Epithelial cell of proximal tubule (primary cell): ENCODE measurements around the gene SEPHS1. TPM values are rescaled to one million over a fixed set of nuclear protein-coding genes. Genes with fewer than 3 reads are reported as not detected.

Source experiments
- DNase-seq: peaks from one replicate; pipeline ENCODE4 v3.0.0-alpha.2; 2011; ENCODE audit warnings: low read depth
- H3K4me3 ChIP-seq: 2 replicates; pipeline ENCODE4 v1.5.1; 2011; ENCODE audit warnings: low read depth, mild to moderate bottlenecking, low read length
- total RNA-seq: library from RNA; depleted of rRNA; stranded (reverse); fragments of >200 nt; gene quantifications from 2 replicates; pipeline ENCODE4 v1.2.3, GENCODE V29; 2015
- TF ChIP-seq, protein P1 (sequence below): conservative IDR thresholded peaks from 2 replicates; pipeline ENCODE4 v1.5.1; 2012; ENCODE audit warnings: low read depth, mild to moderate bottlenecking, low read length

SEPHS1 gene
- total RNA-seq, 1 donor from 2014 or later = 38.2 TPM

DNA sequence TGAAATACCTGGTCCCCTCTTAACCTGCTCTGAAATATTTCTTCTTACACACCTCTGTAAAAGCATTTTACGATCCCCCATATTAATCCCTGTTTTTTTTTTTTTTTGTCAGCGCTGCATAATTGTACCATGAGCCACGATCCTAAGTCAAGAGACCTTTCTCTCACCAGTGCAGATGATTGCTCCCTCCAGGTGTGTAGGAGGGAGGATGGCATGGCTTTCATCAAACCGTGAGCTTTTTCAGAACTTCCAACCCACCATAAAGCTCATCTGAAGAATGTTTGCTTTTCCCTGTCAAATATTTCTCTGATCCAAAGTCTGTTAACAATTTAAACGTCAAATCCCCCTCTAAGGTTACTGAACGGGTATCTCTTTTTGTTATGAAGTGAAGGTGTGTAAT, 28.2 kb upstream of the SEPHS1 start:
- no peak overlapping the region for H3K4me3 ChIP-seq
- no peak for DNase-seq
- TF ChIP-seq, protein P1, sequence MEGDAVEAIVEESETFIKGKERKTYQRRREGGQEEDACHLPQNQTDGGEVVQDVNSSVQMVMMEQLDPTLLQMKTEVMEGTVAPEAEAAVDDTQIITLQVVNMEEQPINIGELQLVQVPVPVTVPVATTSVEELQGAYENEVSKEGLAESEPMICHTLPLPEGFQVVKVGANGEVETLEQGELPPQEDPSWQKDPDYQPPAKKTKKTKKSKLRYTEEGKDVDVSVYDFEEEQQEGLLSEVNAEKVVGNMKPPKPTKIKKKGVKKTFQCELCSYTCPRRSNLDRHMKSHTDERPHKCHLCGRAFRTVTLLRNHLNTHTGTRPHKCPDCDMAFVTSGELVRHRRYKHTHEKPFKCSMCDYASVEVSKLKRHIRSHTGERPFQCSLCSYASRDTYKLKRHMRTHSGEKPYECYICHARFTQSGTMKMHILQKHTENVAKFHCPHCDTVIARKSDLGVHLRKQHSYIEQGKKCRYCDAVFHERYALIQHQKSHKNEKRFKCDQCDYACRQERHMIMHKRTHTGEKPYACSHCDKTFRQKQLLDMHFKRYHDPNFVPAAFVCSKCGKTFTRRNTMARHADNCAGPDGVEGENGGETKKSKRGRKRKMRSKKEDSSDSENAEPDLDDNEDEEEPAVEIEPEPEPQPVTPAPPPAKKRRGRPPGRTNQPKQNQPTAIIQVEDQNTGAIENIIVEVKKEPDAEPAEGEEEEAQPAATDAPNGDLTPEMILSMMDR = no peak

DNA sequence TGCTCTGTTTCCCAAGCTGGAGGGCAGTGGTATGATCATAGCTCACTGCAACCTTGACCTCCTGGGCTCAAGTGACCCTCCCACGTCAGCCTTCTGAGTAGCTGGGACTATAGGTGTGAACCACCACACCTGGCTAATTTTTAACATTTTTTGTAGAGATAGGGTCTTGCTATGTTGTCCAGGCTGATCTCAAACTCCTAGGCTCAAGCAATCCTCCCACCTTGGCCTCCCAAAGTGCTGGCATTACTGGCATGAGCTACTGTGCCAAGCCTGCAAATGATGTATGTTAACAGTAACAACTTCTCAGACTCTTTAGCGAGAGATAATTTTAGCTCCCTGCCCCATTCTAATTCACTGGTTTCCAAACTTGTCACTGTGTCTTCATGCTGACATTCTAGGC, 27.7 kb upstream of the SEPHS1 start:
- TF ChIP-seq, protein P1 = no peak
- no peak overlapping the region for H3K4me3 ChIP-seq
- no peak for DNase-seq

DNA sequence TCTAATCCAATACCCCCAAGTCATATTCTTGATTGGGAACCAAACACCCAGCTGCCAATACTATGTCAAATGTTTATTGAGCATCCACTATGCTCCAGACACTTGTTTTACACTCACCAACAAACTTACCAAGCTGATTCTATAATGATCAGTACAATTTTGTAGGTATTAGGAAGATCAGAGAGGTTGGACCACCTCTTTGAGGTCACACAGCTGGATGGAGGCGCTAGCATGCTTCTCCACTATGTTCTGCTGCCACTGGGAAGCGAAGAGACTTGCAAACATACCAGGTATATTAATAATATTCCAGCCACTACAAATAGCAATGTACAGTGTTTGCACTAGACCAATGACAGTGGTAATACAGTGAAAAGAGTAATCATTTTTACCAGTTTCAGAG, 25.6 kb upstream of the SEPHS1 start:
- TF ChIP-seq, protein P1 = no peak
- H3K4me3 ChIP-seq = no peak overlapping the region
- DNase-seq = no peak

DNA sequence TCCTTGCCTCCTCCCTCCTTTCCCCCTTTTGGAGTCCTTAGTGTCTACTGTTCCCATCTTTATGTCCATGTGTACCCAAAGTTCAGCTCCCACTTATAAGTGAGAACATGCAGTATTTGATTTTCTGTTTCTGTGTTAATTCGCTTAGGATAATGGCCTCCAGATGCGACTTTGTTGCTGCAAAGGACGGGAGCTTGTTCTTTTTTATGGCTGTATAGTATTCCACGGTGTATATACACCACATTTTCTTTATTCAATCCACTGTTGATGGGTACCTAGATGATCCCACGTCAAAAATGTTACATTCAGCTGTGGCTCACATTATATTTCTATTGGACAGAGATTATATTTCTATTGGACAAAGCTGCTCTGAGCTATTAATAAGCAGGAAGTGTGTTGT, 24.4 kb upstream of the SEPHS1 start:
- no peak overlapping the region for H3K4me3 ChIP-seq
- no peak for DNase-seq
- TF ChIP-seq, protein P1 = no peak

DNA sequence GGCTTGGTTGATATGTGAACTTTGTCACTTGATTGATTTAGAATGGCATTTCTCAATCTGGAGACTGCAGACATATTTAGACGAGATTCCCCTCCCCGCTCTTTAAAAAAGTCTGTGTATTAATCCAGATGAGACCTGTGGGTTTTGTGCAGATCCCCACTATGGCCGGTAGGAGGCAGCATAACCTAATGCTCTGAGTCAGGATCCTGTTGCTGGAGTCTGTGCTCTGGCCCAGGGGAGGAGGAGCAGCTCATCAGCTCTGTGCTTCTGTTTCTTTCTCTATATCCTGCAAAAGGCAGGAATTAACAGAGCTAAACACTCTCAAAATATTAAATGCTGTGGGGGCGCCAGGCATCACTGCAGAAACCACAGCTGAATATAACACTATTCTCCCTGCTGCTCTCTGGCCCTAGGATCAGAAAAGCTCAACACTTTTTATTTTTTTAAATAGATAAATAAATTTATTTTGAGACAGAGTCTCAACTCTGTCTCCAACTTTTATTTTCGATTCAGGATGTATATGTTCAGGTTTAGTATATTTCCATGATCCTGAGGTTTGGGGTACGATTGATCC, 23.9 kb upstream of the SEPHS1 start:
- TF ChIP-seq, protein P1 = peak; percentile 99
- DNase-seq = no peak
- H3K4me3 ChIP-seq = no peak overlapping the region

DNA sequence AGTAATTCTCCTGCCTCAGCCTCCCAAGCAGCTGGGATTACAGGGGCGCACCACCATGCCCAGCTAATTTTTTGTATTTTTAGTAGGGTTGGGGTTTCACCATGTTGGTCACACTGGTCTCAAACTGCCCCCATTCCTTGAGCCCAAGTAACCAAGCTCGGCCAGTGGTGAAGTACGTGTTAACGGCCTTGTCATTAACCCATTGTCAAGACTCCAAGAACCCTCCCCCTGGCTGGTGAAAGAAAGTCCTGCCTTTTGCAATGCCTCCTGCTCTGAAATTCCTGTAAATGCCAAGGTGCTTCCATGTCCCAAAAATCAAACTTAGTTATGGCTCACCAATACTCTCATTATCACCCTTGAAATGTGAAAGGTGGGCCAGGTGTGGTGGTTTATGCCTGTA, 18.8 kb upstream of the SEPHS1 start:
- TF ChIP-seq, protein P1 = no peak
- no peak overlapping the region for H3K4me3 ChIP-seq
- DNase-seq = no peak

DNA sequence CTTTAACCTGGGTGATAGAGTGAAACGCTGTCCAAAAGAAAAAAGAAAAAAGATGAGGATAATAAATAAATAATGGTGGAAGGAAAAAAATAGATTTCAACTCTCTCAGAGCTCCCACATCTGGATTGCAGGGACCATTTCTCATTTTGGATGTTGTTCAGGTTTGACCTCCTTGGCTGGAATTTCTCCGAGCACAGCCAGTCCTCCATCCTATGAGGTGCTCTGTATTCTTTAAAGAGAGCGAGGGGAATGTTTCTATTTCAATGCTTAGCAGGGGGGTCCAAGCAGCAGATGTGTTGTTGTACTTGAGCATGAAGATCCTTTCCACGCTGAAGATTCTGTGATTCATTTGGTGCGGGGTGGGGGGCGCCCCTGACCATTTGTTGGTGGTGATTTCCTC, 17.7 kb upstream of the SEPHS1 start:
- DNase-seq = no peak
- TF ChIP-seq, protein P1 = no peak
- no peak overlapping the region for H3K4me3 ChIP-seq
